ENCODE data around the gene COL4A5.

COL4A5 gene

GRCh38 chrX:108641589-108642272 lies 202.1 kb downstream of the COL4A5 start:
- no peak for DNase-seq (ENCODE audit: low read depth in 2 of 2)

- no peak for DNase-seq (ENCODE audit: low read depth in 2 of 2)
Observed at GRCh38 chrX:108642273-108642628, 202.6 kb downstream of the COL4A5 start.

GRCh38 chrX:108664701-108665100 lies 225.1 kb downstream of the COL4A5 start:
- DNase-seq (ENCODE audit: low read depth in 2 of 2): no peak

- no peak for DNase-seq (ENCODE audit: low read depth in 2 of 2)
Observed at GRCh38 chrX:108666101-108666500, 226.5 kb downstream of the COL4A5 start.

GRCh38 chrX:108671526-108671925 lies 231.9 kb downstream of the COL4A5 start:
- DNase-seq (ENCODE audit: low read depth in 2 of 2): no peak

- DNase-seq (ENCODE audit: low read depth in 2 of 2): no peak
Observed at GRCh38 chrX:108696690-108697089, 257.1 kb downstream of the COL4A5 start.

GRCh38 chrX:108699368-108699767 lies 259.7 kb downstream of the COL4A5 start:
- peak; percentile 12 for DNase-seq (ENCODE audit: low read depth in 2 of 2)

- no peak for DNase-seq (ENCODE audit: low read depth in 2 of 2)
Observed at GRCh38 chrX:108701633-108702032, 262.0 kb downstream of the COL4A5 start.

- DNase-seq (ENCODE audit: low read depth in 2 of 2): no peak
Observed at GRCh38 chrX:108702530-108702929, 262.9 kb downstream of the COL4A5 start.

- DNase-seq (ENCODE audit: low read depth in 2 of 2): no peak
Observed at GRCh38 chrX:108704839-108705238, 265.2 kb downstream of the COL4A5 start.

- DNase-seq (ENCODE audit: low read depth in 2 of 2): no peak
Observed at GRCh38 chrX:108712886-108713285, 273.2 kb downstream of the COL4A5 start.

GRCh38 chrX:108722561-108722960 lies 282.9 kb downstream of the COL4A5 start:
- no peak for DNase-seq (ENCODE audit: low read depth in 2 of 2)

- no peak for DNase-seq (ENCODE audit: low read depth in 2 of 2)
Observed at GRCh38 chrX:108726748-108727147, 287.1 kb downstream of the COL4A5 start.

- DNase-seq (ENCODE audit: low read depth in 2 of 2): no peak
Observed at GRCh38 chrX:108731153-108731552, 291.5 kb downstream of the COL4A5 start.

GRCh38 chrX:108732630-108733321 lies 293.1 kb downstream of the COL4A5 start:
- DNase-seq (ENCODE audit: low read depth in 2 of 2): no peak

- no peak for DNase-seq (ENCODE audit: low read depth in 2 of 2)
Observed at GRCh38 chrX:108734426-108734825, 294.8 kb downstream of the COL4A5 start.

- DNase-seq (ENCODE audit: low read depth in 2 of 2): no peak
Observed at GRCh38 chrX:108735091-108735678, 295.5 kb downstream of the COL4A5 start.

- no peak for DNase-seq (ENCODE audit: low read depth in 2 of 2)
Observed at GRCh38 chrX:108735679-108736508, 296.3 kb downstream of the COL4A5 start.

GRCh38 chrX:108736509-108737479 lies 297.2 kb downstream of the COL4A5 start, which contains the start of gene IRS4:
Gene IRS4 (minus strand): TSS chrX:108736563.
- no peak for DNase-seq (ENCODE audit: low read depth in 2 of 2)

- no peak for DNase-seq (ENCODE audit: low read depth in 2 of 2)
Observed at GRCh38 chrX:108737754-108738153, 298.1 kb downstream of the COL4A5 start.

- no peak for DNase-seq (ENCODE audit: low read depth in 2 of 2)
Observed at GRCh38 chrX:108740299-108740774, 300.7 kb downstream of the COL4A5 start.
